Stomach smooth muscle (tissue), 2 donors: ENCODE data around the gene MYRF.
A peak's percentile ranks its signal among the peaks of the same experiment; 100 is the strongest.

Experiments used
- H3K27ac ChIP-seq: one replicate; pipeline ENCODE4 v1.7.0; 2013; ENCODE audit warnings: mild to moderate bottlenecking, low read length, inconsistent platforms
- H3K27me3 ChIP-seq, 2 donors: one replicate each; pipeline ENCODE4 v1.7.0; 2013; ENCODE audit warnings: low read length in 2 of 2; ENCODE audit not compliant: insufficient read depth in 2 of 2, control insufficient read depth in 1 of 2
- H3K36me3 ChIP-seq, 2 donors: one replicate each; pipeline ENCODE4 v1.7.0; 2013; ENCODE audit warnings: low read length in 2 of 2; ENCODE audit not compliant: control insufficient read depth in 2 of 2, insufficient read depth in 2 of 2
- H3K4me1 ChIP-seq: one replicate; pipeline ENCODE4 v1.7.0; 2013; ENCODE audit warnings: low read length; ENCODE audit not compliant: control insufficient read depth, insufficient read depth
- H3K4me3 ChIP-seq, 2 donors: one replicate each; pipeline ENCODE4 v1.7.0; 2013; ENCODE audit warnings: low read length in 2 of 2
- H3K9ac ChIP-seq, 2 donors: one replicate each; pipeline ENCODE4 v1.7.0; 2013; ENCODE audit warnings: low read length in 2 of 2, mild to moderate bottlenecking in 1 of 2
- H3K9me3 ChIP-seq, 2 donors: one replicate each; pipeline ENCODE4 v1.7.0; 2013; ENCODE audit warnings: low read length in 2 of 2; ENCODE audit not compliant: control insufficient read depth in 2 of 2
- donor health status: healthy.
- donor health status: Pancreatic carcinoma.

MYRF gene

DNA sequence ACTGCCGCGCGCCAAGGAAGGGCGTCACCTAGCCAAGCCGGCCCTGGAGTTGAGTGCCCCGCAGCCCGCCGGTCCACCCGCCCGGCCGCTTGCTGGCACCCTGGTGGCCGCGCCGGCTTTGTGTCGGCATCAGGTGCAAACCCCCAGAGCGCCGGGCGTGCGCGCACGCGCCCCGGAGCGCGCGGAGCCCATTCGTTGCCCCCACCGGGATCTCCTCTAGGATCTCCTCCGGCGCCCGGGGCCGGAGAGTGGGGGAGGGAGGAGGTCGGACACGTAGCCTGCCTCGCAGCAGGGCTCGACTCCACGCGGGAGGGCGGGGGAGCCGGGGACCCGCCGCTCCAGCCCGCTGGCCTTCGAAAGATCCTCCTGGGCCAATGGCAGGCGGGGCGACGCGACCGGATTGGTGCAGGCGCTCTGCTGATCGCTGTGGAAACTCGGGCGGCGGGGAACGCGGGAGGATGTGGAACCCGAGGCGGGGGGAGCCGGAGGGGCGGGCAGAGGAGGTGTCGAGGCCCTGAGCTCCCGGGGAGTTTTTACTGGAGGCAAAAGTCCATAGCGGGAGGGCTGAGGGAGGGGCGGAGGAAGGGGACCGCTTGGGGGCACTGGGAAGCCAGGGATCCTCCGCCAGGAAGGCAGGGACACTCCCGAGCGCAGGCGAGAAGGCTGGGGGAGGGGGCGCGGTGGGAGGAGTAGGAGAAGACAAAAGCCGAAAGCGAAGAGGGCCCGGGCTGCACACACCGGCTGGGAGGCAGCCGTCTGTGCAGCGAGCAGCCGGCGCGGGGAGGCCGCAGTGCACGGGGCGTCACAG lies 75.3 kb downstream of the MYRF start, which contains the start of gene FADS2:
Gene FADS2 (plus strand): TSS at position 730 of the 808 bp plus-strand sequence. CDS start 91 bp downstream, outside the sequence.
- H3K27ac ChIP-seq: peak within 1 kb of the TSS; percentile 55
- H3K4me1 ChIP-seq: peaks cover 32% of the 10 kb centered on the region
- H3K9me3 ChIP-seq: no peaks in the 10 kb centered on the region
- H3K36me3 ChIP-seq: no peaks in the 10 kb centered on the region
- H3K9ac ChIP-seq: peak within 1 kb of the TSS; percentile 42 to 63
- peak within 1 kb of the TSS; percentile 58 to 78 for H3K4me3 ChIP-seq
- H3K27me3 ChIP-seq: peaks cover 16 to 17% of the 10 kb centered on the region in 2 donors

DNA sequence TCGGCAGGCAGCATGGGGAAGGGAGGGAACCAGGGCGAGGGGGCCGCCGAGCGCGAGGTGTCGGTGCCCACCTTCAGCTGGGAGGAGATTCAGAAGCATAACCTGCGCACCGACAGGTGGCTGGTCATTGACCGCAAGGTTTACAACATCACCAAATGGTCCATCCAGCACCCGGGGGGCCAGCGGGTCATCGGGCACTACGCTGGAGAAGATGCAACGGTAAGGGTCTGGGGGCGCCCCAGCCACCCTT lies 75.9 kb downstream of the MYRF start:
- peaks cover 35% of the 10 kb centered on the region for H3K4me1 ChIP-seq
- no peaks in the 10 kb centered on the region for H3K9me3 ChIP-seq
- peak overlapping the region; percentile 58 to 78 for H3K4me3 ChIP-seq
- peak overlapping the region; percentile 55 for H3K27ac ChIP-seq
- peaks cover 16 to 17% of the 10 kb centered on the region in 2 donors for H3K27me3 ChIP-seq
- no peaks in the 10 kb centered on the region for H3K36me3 ChIP-seq
- H3K9ac ChIP-seq: peak overlapping the region; percentile 42 to 63

DNA sequence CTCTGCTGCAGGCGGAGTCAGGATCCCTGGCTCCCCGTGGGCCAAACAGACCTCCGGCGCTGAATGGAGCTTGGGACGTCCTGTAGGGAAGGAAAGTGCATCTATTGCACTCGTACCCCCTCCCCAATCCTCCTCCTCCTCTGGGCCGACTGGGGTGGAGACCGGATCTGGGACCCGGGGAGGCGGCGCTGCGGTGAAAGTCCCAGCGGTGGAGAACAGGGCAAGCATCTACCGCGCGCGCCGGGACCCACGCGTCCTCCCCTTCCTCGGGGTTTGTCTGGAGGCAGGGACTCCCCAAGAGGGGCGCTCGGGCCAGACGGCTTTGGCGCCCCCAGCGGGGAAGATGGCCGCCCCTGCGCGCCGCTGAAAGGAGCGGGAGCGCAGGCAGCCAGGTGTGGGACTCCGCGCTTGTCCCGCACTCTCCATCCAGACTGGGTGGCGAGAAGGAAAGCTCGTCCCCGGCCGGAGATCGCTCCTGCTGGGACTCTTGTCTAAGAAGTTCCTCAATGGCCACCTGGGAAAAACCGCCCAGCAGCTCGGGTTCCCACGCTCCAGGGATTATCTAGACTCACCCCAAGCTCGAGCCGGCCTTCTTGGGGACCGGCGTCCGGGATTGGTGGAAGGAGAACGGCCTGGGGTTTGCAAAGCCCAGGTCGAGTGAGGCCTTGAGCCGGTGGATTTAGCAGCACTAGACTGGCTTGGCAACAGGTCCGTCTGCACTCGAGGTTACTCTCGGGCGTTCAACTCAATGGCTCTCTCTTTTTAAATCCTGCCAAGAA lies 76.4 kb downstream of the MYRF start:
- Histone ChIP-seq H3K4me3 (peak overlapping the region; percentile 58 to 78), H3K36me3 (no peaks in the 10 kb centered on the region), H3K27ac (peak overlapping the region; percentile 55), H3K9me3 (no peaks in the 10 kb centered on the region), H3K4me1 (peaks cover 35% of the 10 kb centered on the region), H3K9ac (peak overlapping the region; percentile 42 to 63), H3K27me3 (peaks cover 16 to 17% of the 10 kb centered on the region in 2 donors)

DNA sequence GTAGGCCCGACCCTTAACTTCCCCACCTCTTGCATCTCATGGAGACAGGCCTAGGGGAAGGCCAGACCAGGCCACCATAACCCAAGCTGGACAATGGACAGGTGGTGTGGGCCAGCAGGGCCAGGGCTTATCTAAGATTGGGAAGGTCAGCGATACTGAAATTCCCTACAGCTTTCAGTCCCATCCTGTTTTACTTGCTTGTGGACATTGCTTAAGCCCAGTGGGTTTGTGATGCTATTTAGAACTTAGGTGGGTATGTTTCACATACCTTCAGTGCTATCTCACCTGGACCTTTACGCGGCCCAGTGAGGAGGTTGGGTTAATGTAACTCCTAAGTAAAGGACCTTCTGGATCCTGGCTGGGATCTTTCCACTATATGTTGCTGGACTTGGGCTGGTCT lies 77.4 kb downstream of the MYRF start:
- Histone ChIP-seq H3K27ac (peak overlapping the region; percentile 24), H3K9ac (peak overlapping the region in 1 of 2 donors; percentile 63), H3K36me3 (no peaks in the 10 kb centered on the region), H3K27me3 (peaks cover 16 to 17% of the 10 kb centered on the region in 2 donors), H3K4me3 (peak overlapping the region in 1 of 2 donors; percentile 78), H3K4me1 (peaks cover 35% of the 10 kb centered on the region), H3K9me3 (no peaks in the 10 kb centered on the region)

DNA sequence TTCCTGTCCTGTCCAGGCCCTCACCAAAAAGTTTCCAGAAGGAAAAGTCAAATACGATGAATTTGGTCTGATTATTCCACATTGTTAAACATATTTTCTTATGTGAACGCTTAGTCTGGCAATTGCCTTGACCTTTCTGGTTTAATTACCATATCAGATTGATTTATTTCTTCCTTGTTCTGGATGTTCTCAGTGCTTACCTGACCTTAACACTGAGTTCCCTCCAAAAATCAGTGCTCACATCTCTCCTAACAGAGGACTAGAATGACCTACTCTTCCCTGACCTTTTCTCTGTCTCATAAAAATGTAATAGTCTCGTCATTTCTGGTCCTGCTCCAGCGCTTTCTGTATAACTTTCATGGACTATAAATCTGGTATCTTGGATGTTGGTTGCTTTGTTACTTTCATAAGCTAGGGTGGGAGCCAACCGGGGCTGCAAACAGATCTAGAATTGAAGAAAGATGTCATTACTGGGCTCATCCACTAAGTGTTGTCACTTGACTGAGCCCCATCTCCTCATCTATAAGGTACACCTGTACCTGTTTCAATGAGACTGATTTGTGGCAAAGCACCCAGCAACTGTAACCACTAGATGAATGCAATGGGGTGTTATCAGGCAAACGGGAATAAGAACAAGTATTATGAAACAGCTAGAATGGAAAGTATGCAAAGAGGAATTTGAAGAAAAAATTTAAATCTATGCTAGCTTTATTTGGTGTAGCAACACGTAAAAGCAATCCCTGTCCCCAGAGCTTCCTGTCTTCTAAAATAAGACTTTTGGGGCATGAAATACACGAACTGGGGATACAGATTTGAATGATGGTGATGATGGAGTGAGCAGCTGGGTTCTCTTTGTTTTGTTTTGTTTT lies 78.0 kb downstream of the MYRF start:
- peaks cover 16 to 17% of the 10 kb centered on the region in 2 donors for H3K27me3 ChIP-seq
- H3K36me3 ChIP-seq: no peaks in the 10 kb centered on the region
- H3K4me1 ChIP-seq: peaks cover 39% of the 10 kb centered on the region
- no peaks in the 10 kb centered on the region for H3K9me3 ChIP-seq
- H3K9ac ChIP-seq: no peak overlapping the region
- H3K27ac ChIP-seq: peak overlapping the region; percentile 49
- peak overlapping the region in 1 of 2 donors; percentile 78 for H3K4me3 ChIP-seq

DNA sequence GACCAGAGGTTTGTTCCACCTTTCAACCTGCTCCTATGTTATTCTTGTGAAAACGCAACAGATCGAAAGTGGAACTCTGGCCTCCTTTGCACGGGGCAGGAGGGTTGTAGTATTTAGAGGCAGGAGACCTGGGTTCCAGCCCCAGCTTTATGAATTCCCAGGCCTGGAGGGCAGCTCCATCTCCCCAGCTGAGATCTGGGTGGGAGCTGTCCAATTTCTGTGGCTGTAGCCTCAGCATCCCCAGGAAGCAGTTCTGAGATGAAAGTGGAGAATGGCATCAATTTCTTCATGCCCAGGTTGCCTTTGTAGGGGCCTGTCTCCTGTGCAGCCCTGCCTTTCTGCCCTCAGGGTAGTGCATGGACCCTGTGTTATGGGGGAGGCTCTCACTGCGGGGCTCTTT lies 79.8 kb downstream of the MYRF start:
- Histone ChIP-seq H3K27ac (no peak overlapping the region), H3K4me3 (no peak overlapping the region), H3K9ac (no peak overlapping the region), H3K9me3 (no peaks in the 10 kb centered on the region), H3K4me1 (peaks cover 34% of the 10 kb centered on the region), H3K36me3 (no peaks in the 10 kb centered on the region), H3K27me3 (peaks cover 12 to 17% of the 10 kb centered on the region in 2 donors)

DNA sequence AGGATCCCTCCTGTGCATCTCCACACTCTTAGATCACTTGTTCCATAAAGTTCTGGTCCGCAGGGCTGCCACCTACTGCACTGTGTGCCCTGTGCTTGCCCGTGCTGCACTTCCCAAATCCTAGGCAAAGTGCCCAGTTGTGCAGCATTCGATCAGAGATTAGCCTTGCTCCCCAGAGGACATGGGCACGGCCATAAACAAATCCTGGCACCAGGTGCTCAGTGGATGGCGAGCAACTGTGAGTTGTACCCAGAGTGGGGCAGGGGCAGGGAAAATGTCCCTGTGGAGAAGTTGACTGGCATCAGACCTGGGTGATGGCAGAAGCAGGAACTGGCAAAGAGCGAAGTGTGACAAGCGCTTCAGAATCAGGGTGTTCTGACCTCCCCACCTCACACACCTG lies 80.3 kb downstream of the MYRF start:
- Histone ChIP-seq H3K27ac (no peak overlapping the region), H3K4me3 (no peak overlapping the region), H3K27me3 (peaks cover 12 to 16% of the 10 kb centered on the region in 2 donors), H3K9me3 (no peaks in the 10 kb centered on the region), H3K9ac (no peak overlapping the region), H3K4me1 (peaks cover 28% of the 10 kb centered on the region), H3K36me3 (no peaks in the 10 kb centered on the region)

DNA sequence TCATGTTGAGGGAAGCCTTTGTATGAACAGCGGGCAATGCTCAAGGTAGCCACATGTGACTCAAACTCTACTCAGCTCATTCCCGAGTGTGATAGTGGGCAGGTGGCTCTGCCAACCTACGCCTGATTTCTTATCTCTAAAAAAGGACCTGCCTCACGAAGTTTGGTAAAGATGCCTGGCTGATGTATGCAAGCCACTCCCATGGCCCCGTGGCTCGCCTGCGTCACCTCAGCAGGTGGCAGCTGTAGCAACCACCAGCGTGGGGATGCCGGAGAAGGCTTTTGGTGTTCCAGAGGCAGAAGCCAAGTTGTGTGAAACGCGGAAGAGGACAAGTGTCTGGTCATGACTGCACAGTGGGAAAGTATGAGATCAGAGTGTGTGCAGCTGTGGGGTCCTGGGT lies 81.0 kb downstream of the MYRF start:
- Histone ChIP-seq H3K36me3 (no peaks in the 10 kb centered on the region), H3K9ac (no peak overlapping the region), H3K27ac (no peak overlapping the region), H3K9me3 (no peaks in the 10 kb centered on the region), H3K4me1 (peaks cover 24% of the 10 kb centered on the region), H3K27me3 (peaks cover 8% of the 10 kb centered on the region in 2 donors), H3K4me3 (no peak overlapping the region)

DNA sequence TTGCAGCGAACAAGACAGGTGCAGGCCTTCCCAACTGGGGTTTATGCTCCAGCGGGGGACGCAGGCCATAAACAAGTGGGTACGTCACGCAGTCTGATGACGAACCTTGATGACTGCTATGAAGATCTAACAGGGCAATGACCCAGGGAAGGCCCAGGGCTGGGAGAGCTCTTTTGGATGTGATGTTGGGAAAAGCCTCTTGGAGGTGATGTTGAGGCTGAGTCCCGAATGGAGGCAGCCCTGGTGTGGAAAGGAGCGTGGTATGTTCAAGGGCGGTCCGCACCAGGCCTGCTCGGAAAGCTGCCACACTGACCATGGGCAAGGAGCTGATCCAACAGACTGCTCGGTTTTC lies 81.5 kb downstream of the MYRF start:
- H3K4me3 ChIP-seq: no peak overlapping the region
- peaks cover 20% of the 10 kb centered on the region for H3K4me1 ChIP-seq
- H3K27ac ChIP-seq: no peak overlapping the region
- H3K27me3 ChIP-seq: peaks cover 6 to 7% of the 10 kb centered on the region in 2 donors
- no peaks in the 10 kb centered on the region for H3K9me3 ChIP-seq
- H3K36me3 ChIP-seq: no peaks in the 10 kb centered on the region
- no peak overlapping the region for H3K9ac ChIP-seq

DNA sequence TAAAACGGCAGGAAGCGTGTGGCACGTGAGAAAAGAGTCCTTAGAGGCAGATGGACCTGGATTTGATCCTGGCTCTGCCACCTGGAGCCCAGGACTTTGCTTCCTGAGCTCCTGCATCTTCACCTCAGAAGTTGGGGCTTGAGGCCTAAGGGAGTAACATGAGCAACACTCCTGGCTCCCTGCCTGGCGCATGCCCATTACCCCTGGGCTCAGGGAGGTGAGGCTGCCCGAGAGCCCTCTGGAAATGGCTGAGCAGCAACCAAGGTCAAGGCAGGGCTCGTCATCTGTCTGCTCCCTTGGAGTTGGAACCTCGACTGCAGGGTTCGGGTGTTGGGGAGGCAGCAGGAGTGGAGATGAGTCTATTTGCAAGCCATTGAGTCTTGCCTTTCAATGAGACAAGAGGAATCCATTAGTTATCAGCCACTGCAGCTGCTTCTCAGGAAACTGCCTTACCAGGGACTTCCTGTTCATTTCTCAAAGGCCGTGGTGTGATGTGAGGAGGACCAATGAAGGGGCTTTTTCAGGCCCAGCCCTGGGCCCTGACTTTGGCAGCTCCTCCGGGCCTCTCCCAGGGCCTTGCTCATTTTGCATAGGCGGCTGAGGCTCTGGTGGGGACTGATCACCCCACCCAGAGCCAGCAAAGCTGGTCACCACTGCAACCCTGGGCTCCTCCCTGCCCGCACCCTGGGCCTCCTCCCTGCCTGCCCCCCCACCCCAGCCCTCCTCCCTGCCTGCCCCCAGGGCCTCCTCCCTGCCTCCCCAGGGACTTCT lies 82.0 kb downstream of the MYRF start:
- no peak overlapping the region for H3K9ac ChIP-seq
- peaks cover 14% of the 10 kb centered on the region for H3K4me1 ChIP-seq
- peak overlapping the region; percentile 6 for H3K27ac ChIP-seq
- no peaks in the 10 kb centered on the region for H3K9me3 ChIP-seq
- no peak overlapping the region for H3K4me3 ChIP-seq
- H3K36me3 ChIP-seq: no peaks in the 10 kb centered on the region
- peaks cover 3 to 5% of the 10 kb centered on the region in 2 donors for H3K27me3 ChIP-seq
